Keratinocyte (primary cell): ENCODE data around the gene PLXDC2.

Source experiments
- CTCF ChIP-seq, 3 experiments: IDR thresholded peaks in 1 of 3; conservative IDR thresholded peaks in 1 of 3; optimal IDR thresholded peaks in 1 of 3; 2 replicates in 2 of 3; 3 replicates in 1 of 3; pipeline versions ENCODE3 to v1.5.1; 2011; ENCODE audit warnings: low read length in 3 of 3, mild to moderate bottlenecking in 3 of 3, moderate library complexity in 2 of 3, control low read depth in 1 of 3, inconsistent platforms in 1 of 3; ENCODE audit not compliant: insufficient read depth in 2 of 3; ENCODE audit errors: extremely low read depth in 1 of 3
- EZH2 ChIP-seq: IDR thresholded peaks from one replicate; pipeline ENCODE4 v1.6.1; 2012; ENCODE audit warnings: inconsistent platforms, mild to moderate bottlenecking, low read length, moderate library complexity

GRCh38 chr10:19999431-19999830 is 183.2 kb downstream of the PLXDC2 start:
- TF ChIP-seq CTCF (optimal IDR thresholded peaks at IDR 0.05 in 1 of 3, IDR thresholded peaks at IDR 0.05 in 1 of 3, conservative IDR thresholded peaks at IDR 0.05 in 1 of 3; ENCODE audit: extremely low read depth in 1 of 3, insufficient read depth in 2 of 3, low read length in 3 of 3) (no peak), EZH2 (no peak)
